ENCODE results near the gene NEUROD6. TPM values are rescaled to one million over a fixed set of nuclear protein-coding genes. Genes with fewer than 3 reads are reported as not detected.

Gene NEUROD6
- not detected in 5 replicates for total RNA-seq (2022; extraction: Qiagen RNA extraction; ENCODE audit: low read depth)

DNA sequence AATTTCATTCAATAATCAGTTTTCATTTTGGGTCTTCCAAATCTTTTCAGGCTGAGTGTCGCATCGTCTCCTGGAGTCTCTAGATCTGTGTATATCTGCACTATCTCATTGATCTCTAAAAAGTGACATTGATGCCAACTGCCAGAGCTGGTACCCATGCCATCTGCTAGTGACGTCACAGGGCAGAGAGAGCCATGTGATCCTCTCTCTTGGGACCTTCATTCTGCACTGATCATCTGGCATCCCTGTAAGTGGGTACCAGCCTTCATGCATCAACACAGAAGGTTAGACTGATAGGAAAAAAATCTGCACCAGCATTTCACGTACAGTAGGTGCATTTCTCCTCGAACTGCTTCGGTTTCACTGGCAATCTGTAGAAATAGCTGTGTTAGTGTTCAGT is at the start of gene NEUROD6:
TSS of gene NEUROD6 (minus strand) at position 124 of the 400 bp plus-strand sequence. CDS start 1,458 bp downstream, outside the sequence.

Other genes with a start within 250 kb of the NEUROD6 start
- gene ITPRID1, start 173.4 kb upstream of the NEUROD6 start, total RNA-seq (2022; extraction: Qiagen RNA extraction; ENCODE audit: low read depth), result not detected in 5 replicates